Right lobe of liver (tissue), 6 donors: ENCODE measurements around the gene DHRS1. TPM values are rescaled to one million over a fixed set of nuclear protein-coding genes. Genes with fewer than 3 reads are reported as not detected.

Experiments
- ATAC-seq, 4 donors: fragments of 200-7000 bp; cut with Tn5 transposase; one replicate each; pipeline ENCODE4 v1.9.1; 2020; ENCODE audit warnings: mild to moderate bottlenecking in 4 of 4, moderate library complexity in 4 of 4
- DNase-seq, 3 donors: peaks; one replicate each; pipeline ENCODE4 v3.0.0-alpha.2; 2020
- H3K27ac ChIP-seq, 3 donors: fragments of 200-600 bp; one replicate each; pipeline ENCODE4 v1.8.0; 2022
- H3K27me3 ChIP-seq, 2 donors: fragments of 200-600 bp; one replicate each; pipeline ENCODE4 v1.8.0; 2022
- H3K36me3 ChIP-seq, 4 donors: fragments of 200-600 bp; sonication (generic) in 1 of 4; one replicate each; pipeline versions ENCODE4 v1.5.1 to v1.8.0; 2017 to 2022; ENCODE audit warnings: control low read depth in 1 of 4
- H3K4me1 ChIP-seq, 4 donors: fragments of 200-600 bp; sonication (generic) in 1 of 4; one replicate each; pipeline versions ENCODE4 v1.5.1 to v1.8.0; 2017 to 2022; ENCODE audit warnings: control low read depth in 1 of 4
- H3K4me3 ChIP-seq, 3 donors: fragments of 200-600 bp; one replicate each; pipeline ENCODE4 v1.8.0; 2022
- H3K9me3 ChIP-seq, 4 donors: fragments of 200-600 bp; sonication (generic) in 1 of 4; one replicate each; pipeline versions ENCODE4 v1.5.1 to v1.8.0; 2017 to 2022; ENCODE audit warnings: control low read depth in 1 of 4
- POLR2A ChIP-seq: fragments of 450-650 bp; IDR thresholded peaks from one replicate; pipeline ENCODE4 v1.6.1; 2017; ENCODE audit warnings: antibody characterized with exemption, mild to moderate bottlenecking
- WGBS: methylation state at CpG from one replicate; pipeline ENCODE4 v1.1.6; 2018; ENCODE audit warnings: low coverage, low lambda C conversion rate; ENCODE audit not compliant: insufficient coverage; ENCODE audit errors: missing lambda C conversion rate; 5-methylcytosine and 5-hydroxymethylcytosine counted together
- intact Hi-C, 2 donors: fragments of 100-400 bp; cut with DNase I; formaldehyde crosslinking; loops; one replicate each; pipeline versions ENCODE4 v1.11.2 to v1.14.1; 2022
- total RNA-seq, 6 experiments: library from RNA; depleted of rRNA in 2 of 6; stranded (reverse); fragments of >200 nt in 2 of 6; fragmentation: NEBNext Ultra II Directional in 3 of 6; extraction: Animal tissue kit (Norgen Biotek cat#: 25700) in 3 of 6; gene quantifications; one replicate each; pipeline versions ENCODE4 v1.1.0 to v1.2.4, GENCODE V29; 2016 to 2023
- TF ChIP-seq, protein P1 (sequence below), 4 donors: fragments of 200-600 bp in 3 of 4; fragments of 450-650 bp in 1 of 4; IDR thresholded peaks; one replicate each; pipeline versions ENCODE4 v1.5.1 to v1.8.0; 2016 to 2022; ENCODE audit warnings: antibody characterized with exemption in 4 of 4, mild to moderate bottlenecking in 2 of 4
- donor health status: DM: no; HTN: yes; CAD: no.
- donor health status: DM: no; HTN: no; CAD: no.
- donor health status: DM: no; HTN: no; CAD: no.
- donor health status: DM: no; HTN: yes; CAD: no.
- donor health status: DM: no; HTN: yes; CAD: no.

DHRS1 gene
- total RNA-seq, 6 experiments from 2014 or later = 49.1 to 89.3 (median 60.1) TPM

- Histone ChIP-seq H3K27me3 (no peaks in the 10 kb centered on the region), H3K27ac (no peak overlapping the region), H3K4me1 (peaks cover 0 to 3% (median 1%) of the 10 kb centered on the region in 4 donors), H3K4me3 (no peak overlapping the region), H3K9me3 (no peaks in the 10 kb centered on the region), H3K36me3 (peaks cover 0 to 24% (median 5%) of the 10 kb centered on the region in 4 donors)
- TF ChIP-seq, protein P1, sequence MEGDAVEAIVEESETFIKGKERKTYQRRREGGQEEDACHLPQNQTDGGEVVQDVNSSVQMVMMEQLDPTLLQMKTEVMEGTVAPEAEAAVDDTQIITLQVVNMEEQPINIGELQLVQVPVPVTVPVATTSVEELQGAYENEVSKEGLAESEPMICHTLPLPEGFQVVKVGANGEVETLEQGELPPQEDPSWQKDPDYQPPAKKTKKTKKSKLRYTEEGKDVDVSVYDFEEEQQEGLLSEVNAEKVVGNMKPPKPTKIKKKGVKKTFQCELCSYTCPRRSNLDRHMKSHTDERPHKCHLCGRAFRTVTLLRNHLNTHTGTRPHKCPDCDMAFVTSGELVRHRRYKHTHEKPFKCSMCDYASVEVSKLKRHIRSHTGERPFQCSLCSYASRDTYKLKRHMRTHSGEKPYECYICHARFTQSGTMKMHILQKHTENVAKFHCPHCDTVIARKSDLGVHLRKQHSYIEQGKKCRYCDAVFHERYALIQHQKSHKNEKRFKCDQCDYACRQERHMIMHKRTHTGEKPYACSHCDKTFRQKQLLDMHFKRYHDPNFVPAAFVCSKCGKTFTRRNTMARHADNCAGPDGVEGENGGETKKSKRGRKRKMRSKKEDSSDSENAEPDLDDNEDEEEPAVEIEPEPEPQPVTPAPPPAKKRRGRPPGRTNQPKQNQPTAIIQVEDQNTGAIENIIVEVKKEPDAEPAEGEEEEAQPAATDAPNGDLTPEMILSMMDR (IDR thresholded peaks at IDR 0.05) = no peak
- no peak for TF ChIP-seq POLR2A
- DNase-seq (peak in 1 of 3 donors; percentile 28), ATAC-seq (no peak)
- intact Hi-C loops = no loop called here
- no CpG with 5 or more reads among the region's 9 CpGs for WGBS
Measured at GRCh38 chr14:24268225-24268624, 31.4 kb downstream of the DHRS1 start.

- WGBS = no CpG with 5 or more reads among the region's 9 CpGs
Measured at GRCh38 chr14:24267516-24267915, 32.1 kb downstream of the DHRS1 start.

GRCh38 chr14:24266344-24267244 lies 33.0 kb downstream of the DHRS1 start:
- TF ChIP-seq, protein P1 (IDR thresholded peaks at IDR 0.05) = no peak
- TF ChIP-seq POLR2A = no peak
- H3K27me3 ChIP-seq = no peaks in the 10 kb centered on the region
- 82% methylated on average over 10 of the region's 18 CpGs for WGBS
- H3K36me3 ChIP-seq = peaks cover 0 to 24% (median 5%) of the 10 kb centered on the region in 4 donors
- H3K4me1 ChIP-seq = no peaks in the 10 kb centered on the region
- H3K4me3 ChIP-seq = no peak overlapping the region
- DNase-seq (peak in 1 of 3 donors; percentile 45), ATAC-seq (no peak)
- no peaks in the 10 kb centered on the region for H3K9me3 ChIP-seq
- intact Hi-C loops = no loop called here
- H3K27ac ChIP-seq = no peak overlapping the region

More at GRCh38 chr14:24267516-24267915, 32.1 kb downstream of the DHRS1 start:
- no peak for TF ChIP-seq POLR2A
- TF ChIP-seq, protein P1 (IDR thresholded peaks at IDR 0.05) = no peak
- Histone ChIP-seq H3K4me1 (peaks cover 0 to 3% (median 0%) of the 10 kb centered on the region in 4 donors), H3K27me3 (no peaks in the 10 kb centered on the region), H3K9me3 (no peaks in the 10 kb centered on the region), H3K36me3 (peaks cover 0 to 24% (median 5%) of the 10 kb centered on the region in 4 donors), H3K27ac (no peak overlapping the region), H3K4me3 (no peak overlapping the region)
- ATAC-seq = no peak
- DNase-seq = peak in 1 of 3 donors; percentile 43
- intact Hi-C loops = no loop called here

DNA sequence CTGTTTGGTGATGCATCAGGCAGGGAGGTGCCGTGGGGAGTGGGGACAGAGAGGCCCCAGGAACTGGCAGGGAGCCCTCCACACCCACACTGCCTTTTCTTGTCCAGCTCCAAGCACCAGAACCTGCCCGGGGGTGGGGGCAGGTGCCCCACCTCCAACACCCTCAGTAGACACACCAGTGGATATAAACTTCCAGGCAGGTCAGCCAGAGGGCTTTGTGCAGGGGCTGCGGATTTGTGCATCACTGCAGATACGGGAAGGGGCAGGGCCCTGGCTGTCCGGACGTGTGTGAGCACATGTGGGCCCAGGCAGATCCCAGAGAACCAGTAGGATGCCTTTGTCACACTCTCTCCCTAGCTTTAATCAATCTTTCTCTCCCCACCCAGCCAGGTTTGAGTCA lies 35.3 kb downstream of the DHRS1 start:
- no peak overlapping the region for H3K27ac ChIP-seq
- no peaks in the 10 kb centered on the region for H3K4me1 ChIP-seq
- peaks cover 0 to 24% (median 5%) of the 10 kb centered on the region in 4 donors for H3K36me3 ChIP-seq
- no peak overlapping the region for H3K4me3 ChIP-seq
- DNase-seq (no peak), ATAC-seq (no peak)
- H3K9me3 ChIP-seq = no peaks in the 10 kb centered on the region
- intact Hi-C loops = no loop called here
- 80% methylated on average over 1 of the region's 6 CpGs for WGBS
- TF ChIP-seq, protein P1 (IDR thresholded peaks at IDR 0.05) = no peak
- no peak for TF ChIP-seq POLR2A
- no peaks in the 10 kb centered on the region for H3K27me3 ChIP-seq
